ENCODE data around the gene ZNF407.

GRCh38 chr18:74590671-74591070, 7.0 kb upstream of the ZNF407 start:
- TF ChIP-seq CTCF (IDR thresholded peaks at IDR 0.05 in 8 of 11, conservative IDR thresholded peaks at IDR 0.05 in 3 of 11): no peak
- TF ChIP-seq POLR2AphosphoS5 (IDR thresholded peaks at IDR 0.05): no peak
- TF ChIP-seq POLR2A (IDR thresholded peaks at IDR 0.05): no peak
